OCI-LY3 (cell line): ENCODE data around the gene TNS3.

Source experiments
- H2AFZ ChIP-seq: fragments of 200-600, 300-600 bp; shearing (Covaris generic); 2 replicates; pipeline ENCODE4 v1.6.0; 2014; ENCODE audit warnings: antibody characterized with exemption, low read depth, low read length
- H3K27ac ChIP-seq: fragments of 200-600, 300-600 bp; sonication (generic); 2 replicates; pipeline ENCODE4 v1.5.1; 2014; ENCODE audit warnings: mild to moderate bottlenecking, low read length, moderate library complexity, mixed read lengths
- H3K27me3 ChIP-seq: fragments of 200-600, 300-600 bp; sonication (generic); 2 replicates; pipeline ENCODE4 v1.6.1; 2014; ENCODE audit warnings: low read depth, low read length, mixed read lengths
- H3K36me3 ChIP-seq: fragments of 200-600, 300-600 bp; sonication (generic); replicated peaks from 2 replicates; pipeline ENCODE3; 2014; ENCODE audit warnings: low read depth, low read length, mixed read lengths
- H3K4me1 ChIP-seq: fragments of 300-600, 200-600 bp; sonication (generic); 2 replicates; pipeline ENCODE4 v1.6.1; 2014; ENCODE audit warnings: low read length, mixed read lengths
- H3K4me2 ChIP-seq: fragments of 200-600, 300-600 bp; sonication (generic); 2 replicates; pipeline ENCODE4 v1.6.1; 2014; ENCODE audit warnings: low read length, mixed read lengths
- H3K4me3 ChIP-seq: fragments of 300-600, 200-600 bp; sonication (generic); 2 replicates; pipeline ENCODE4 v1.5.1; 2014; ENCODE audit warnings: antibody characterized with exemption, mild to moderate bottlenecking, low read length, moderate library complexity
- H3K79me2 ChIP-seq: fragments of 300-600, 200-600 bp; shearing (Covaris generic); 2 replicates; pipeline ENCODE4 v1.6.1; 2014; ENCODE audit warnings: mild to moderate bottlenecking, low read length, mixed read lengths
- H3K9ac ChIP-seq: fragments of 300-600, 200-600 bp; shearing (Covaris generic); 2 replicates; pipeline ENCODE4 v1.6.0; 2014; ENCODE audit warnings: mild to moderate bottlenecking, low read length, moderate library complexity
- H3K9me3 ChIP-seq: fragments of 200-600, 300-600 bp; shearing (Covaris generic); 2 replicates; pipeline ENCODE4 v1.6.1; 2014; ENCODE audit warnings: low read length, mixed read lengths; ENCODE audit not compliant: insufficient read depth
- H4K20me1 ChIP-seq: fragments of 200-600, 300-600 bp; sonication (generic); 2 replicates; pipeline ENCODE4 v1.6.1; 2016; ENCODE audit warnings: low read length, mixed read lengths; ENCODE audit not compliant: insufficient read depth
- EZH2phosphoT487 ChIP-seq: fragments of 200-600 bp; shearing (Covaris generic); IDR thresholded peaks from 2 replicates; pipeline ENCODE4 v1.6.1; 2018; ENCODE audit warnings: antibody characterized with exemption, mixed run types, low read depth
- TF ChIP-seq, protein P1 (sequence below): fragments of 200-600, 300-600 bp; sonication (generic); IDR thresholded peaks from 2 replicates; pipeline ENCODE4 v1.5.1; 2014; ENCODE audit warnings: antibody characterized with exemption, low read length, low read depth

The TNS3 gene

DNA sequence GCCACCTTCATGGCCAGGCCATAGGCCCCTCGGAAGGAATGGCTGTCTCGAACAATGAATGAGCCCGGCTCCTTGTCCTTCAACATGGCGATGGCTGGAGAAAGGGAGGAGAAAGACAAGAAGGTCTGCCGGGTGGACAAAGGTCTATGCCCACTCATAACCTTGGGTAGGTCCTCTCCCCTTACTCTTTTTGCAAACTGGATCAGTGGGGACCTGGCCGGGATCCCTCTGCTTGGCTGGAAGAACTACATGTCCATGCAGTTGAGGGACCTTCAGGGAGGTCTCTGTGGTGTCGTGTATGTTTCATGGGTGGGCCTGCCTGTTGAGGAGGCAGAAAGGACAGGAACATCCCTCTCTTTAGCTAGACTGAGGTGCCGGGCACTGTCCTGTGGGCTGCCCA, 284.8 kb downstream of the TNS3 start:
- no peaks in the 10 kb centered on the region for H4K20me1 ChIP-seq
- no peak overlapping the region for H3K4me2 ChIP-seq
- H3K27me3 ChIP-seq = no peaks in the 10 kb centered on the region
- H3K79me2 ChIP-seq = no peaks in the 10 kb centered on the region
- no peak overlapping the region for H3K27ac ChIP-seq
- TF ChIP-seq, protein P1, sequence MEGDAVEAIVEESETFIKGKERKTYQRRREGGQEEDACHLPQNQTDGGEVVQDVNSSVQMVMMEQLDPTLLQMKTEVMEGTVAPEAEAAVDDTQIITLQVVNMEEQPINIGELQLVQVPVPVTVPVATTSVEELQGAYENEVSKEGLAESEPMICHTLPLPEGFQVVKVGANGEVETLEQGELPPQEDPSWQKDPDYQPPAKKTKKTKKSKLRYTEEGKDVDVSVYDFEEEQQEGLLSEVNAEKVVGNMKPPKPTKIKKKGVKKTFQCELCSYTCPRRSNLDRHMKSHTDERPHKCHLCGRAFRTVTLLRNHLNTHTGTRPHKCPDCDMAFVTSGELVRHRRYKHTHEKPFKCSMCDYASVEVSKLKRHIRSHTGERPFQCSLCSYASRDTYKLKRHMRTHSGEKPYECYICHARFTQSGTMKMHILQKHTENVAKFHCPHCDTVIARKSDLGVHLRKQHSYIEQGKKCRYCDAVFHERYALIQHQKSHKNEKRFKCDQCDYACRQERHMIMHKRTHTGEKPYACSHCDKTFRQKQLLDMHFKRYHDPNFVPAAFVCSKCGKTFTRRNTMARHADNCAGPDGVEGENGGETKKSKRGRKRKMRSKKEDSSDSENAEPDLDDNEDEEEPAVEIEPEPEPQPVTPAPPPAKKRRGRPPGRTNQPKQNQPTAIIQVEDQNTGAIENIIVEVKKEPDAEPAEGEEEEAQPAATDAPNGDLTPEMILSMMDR = no peak
- no peak for TF ChIP-seq EZH2phosphoT487
- H2AFZ ChIP-seq = no peak overlapping the region
- H3K9ac ChIP-seq = no peak overlapping the region
- H3K36me3 ChIP-seq = peaks cover 2% of the 10 kb centered on the region
- H3K4me3 ChIP-seq = no peak overlapping the region
- no peaks in the 10 kb centered on the region for H3K4me1 ChIP-seq
- no peaks in the 10 kb centered on the region for H3K9me3 ChIP-seq

DNA sequence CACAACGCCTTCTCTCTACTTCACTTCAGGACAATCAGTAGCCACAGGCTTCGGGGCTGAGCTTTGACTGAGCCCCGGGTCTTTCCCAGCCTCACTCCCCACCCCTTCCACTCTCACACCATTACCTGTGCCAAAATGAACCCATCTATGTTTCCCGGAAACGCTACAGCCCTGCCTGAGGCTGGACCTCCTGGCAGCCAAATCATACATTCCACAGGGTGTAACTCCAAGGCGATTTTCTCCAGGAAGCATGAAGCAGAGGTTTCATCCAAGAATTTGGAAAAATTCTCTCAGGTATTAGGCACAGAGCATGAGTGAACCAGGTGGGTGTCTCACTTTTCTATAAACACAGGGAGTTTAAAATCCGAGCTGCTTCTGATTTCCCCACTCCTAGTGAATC, 286.3 kb downstream of the TNS3 start:
- no peaks in the 10 kb centered on the region for H3K79me2 ChIP-seq
- no peak overlapping the region for H3K4me3 ChIP-seq
- H3K9ac ChIP-seq = no peak overlapping the region
- peaks cover 8% of the 10 kb centered on the region for H3K36me3 ChIP-seq
- no peak overlapping the region for H3K4me2 ChIP-seq
- H2AFZ ChIP-seq = no peak overlapping the region
- no peaks in the 10 kb centered on the region for H3K9me3 ChIP-seq
- H3K27me3 ChIP-seq = no peaks in the 10 kb centered on the region
- peaks cover 6% of the 10 kb centered on the region; the same call in 1 of the 2 replicates for H3K4me1 ChIP-seq
- H3K27ac ChIP-seq = no peak overlapping the region
- no peaks in the 10 kb centered on the region for H4K20me1 ChIP-seq
- TF ChIP-seq, protein P1 = no peak
- TF ChIP-seq EZH2phosphoT487 = no peak

DNA sequence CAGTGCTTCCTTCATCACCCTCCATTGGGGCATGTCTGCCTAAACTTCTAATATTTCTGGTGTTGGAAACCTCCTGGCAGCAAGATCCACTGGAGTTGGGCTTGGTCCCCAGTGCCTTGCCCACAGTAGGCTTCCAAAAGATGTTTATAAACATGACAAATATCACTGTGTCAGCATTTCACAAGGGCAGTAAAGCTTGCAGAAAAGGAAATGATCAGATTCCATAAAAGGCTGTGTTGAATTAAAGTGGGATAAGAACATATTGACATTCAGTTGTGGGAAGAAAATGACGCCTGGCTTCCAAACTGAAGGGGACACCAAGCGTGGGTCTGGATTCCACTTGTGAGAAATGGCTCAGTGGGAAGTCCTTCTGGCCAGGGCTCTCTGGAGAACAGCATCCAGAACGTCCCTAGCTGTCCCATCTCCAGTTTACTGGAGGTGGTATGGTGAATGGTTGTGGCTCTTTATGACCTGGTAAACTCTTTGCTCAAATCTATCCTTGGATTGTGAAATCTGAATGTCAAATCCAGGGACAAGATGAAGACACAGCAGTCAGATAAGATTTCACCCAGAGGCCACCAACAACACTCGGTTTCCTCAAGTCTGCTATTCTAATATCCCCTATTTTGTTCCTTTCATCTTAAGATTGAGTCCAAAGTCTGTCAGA, 287.2 kb downstream of the TNS3 start:
- no peaks in the 10 kb centered on the region for H3K9me3 ChIP-seq
- H3K9ac ChIP-seq = no peak overlapping the region
- H3K4me3 ChIP-seq = no peak overlapping the region
- H3K4me1 ChIP-seq = peaks cover 6% of the 10 kb centered on the region; the same call in 1 of the 2 replicates
- no peak overlapping the region for H2AFZ ChIP-seq
- H3K27me3 ChIP-seq = no peaks in the 10 kb centered on the region
- H3K36me3 ChIP-seq = peaks cover 8% of the 10 kb centered on the region
- no peak for TF ChIP-seq EZH2phosphoT487
- TF ChIP-seq, protein P1 = no peak
- H3K4me2 ChIP-seq = no peak overlapping the region
- no peak overlapping the region for H3K27ac ChIP-seq
- H3K79me2 ChIP-seq = no peaks in the 10 kb centered on the region
- H4K20me1 ChIP-seq = no peaks in the 10 kb centered on the region

DNA sequence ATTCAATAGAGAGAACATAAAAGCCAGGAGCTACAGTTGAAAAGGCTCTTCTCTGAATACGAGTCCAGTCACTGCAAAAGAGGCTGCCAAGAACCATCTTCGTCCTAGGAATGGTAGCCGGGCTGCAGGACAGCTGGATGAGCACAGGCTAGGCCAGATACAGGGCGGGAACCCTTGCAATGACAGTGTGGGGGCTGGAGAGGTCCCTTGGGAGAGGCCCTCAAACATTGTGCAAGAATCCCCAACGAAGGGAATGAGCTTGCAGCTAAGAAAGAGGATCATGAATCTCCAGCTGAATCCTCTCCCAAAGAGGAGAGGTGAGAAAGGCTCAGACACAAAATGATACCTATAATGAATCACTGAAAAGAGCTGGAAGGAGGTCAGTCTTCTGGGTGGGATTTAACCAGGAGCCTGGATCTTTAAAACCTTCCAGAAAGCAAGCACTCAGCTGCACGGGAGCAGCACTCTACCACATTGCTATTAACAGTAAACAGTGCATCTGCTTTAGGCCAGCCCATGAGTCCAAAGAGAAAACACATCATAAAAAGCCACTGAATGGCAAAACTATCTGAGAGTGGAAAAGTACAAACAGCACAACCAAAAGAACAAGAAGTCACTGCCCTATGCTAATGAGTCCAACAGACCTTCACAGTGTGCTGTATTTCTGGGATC, 287.9 kb downstream of the TNS3 start:
- H2AFZ ChIP-seq = no peak overlapping the region
- no peak overlapping the region for H3K4me2 ChIP-seq
- H3K27me3 ChIP-seq = no peaks in the 10 kb centered on the region
- no peak overlapping the region for H3K4me3 ChIP-seq
- H3K9me3 ChIP-seq = no peaks in the 10 kb centered on the region
- H3K27ac ChIP-seq = no peak overlapping the region
- H3K9ac ChIP-seq = no peak overlapping the region
- peaks cover 8% of the 10 kb centered on the region for H3K36me3 ChIP-seq
- H4K20me1 ChIP-seq = no peaks in the 10 kb centered on the region
- H3K79me2 ChIP-seq = no peaks in the 10 kb centered on the region
- TF ChIP-seq, protein P1 = no peak
- TF ChIP-seq EZH2phosphoT487 = no peak
- peaks cover 6% of the 10 kb centered on the region; the same call in 1 of the 2 replicates for H3K4me1 ChIP-seq
